ENCODE results near the gene TRPM3. TPM values are rescaled to one million over a fixed set of nuclear protein-coding genes. Genes with fewer than 3 reads are reported as not detected.

Gene TRPM3
- total RNA-seq, 1 experiment from 2014 or later, result 0.09 TPM

DNA sequence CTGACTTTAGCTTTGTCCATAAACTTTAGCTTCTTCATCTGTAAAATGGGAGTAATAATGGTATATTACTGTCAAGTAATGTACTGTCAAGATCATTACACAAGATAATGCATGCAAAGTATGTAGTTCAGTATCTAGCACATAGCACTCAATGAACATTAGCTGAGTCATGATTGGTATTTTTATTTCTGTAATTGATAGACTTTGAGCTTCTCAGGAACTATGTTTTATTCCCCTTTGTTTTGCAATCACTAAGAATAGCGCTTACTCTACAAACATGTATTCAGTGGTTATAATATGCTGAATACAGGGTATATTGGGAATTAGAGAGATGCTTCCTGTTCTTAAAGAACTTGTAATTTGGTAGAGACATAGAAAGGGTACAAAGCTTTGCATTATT is 564.6 kb downstream of the TRPM3 start:
- DNase-seq (ENCODE audit: low spot score), result no peak

DNA sequence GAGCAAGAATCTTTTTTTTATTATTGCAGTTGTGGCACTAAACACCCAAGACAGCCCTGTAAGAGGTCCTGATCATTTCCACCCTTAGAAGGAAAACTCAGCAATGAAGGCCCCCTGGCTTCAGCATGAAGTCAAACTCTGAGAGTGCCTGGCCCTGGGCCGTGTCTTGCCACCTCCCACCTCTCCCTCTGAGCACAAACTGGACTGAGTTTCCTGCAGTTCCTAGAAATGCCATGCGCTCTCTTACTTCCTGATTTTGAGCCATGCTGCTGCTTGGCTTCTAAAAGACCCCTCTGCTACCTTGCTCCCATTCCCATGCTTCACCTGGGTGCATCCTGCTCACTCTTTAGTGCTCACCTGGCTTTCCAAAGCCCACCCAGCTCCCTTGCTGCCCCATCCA is 566.5 kb downstream of the TRPM3 start:
- DNase-seq (ENCODE audit: low spot score), result no peak

GRCh38 chr9:70553707-70554673 is 567.4 kb downstream of the TRPM3 start:
- DNase-seq (ENCODE audit: low spot score), result peak; percentile 73

- no peak for DNase-seq (ENCODE audit: low spot score)
Measured at GRCh38 chr9:70552561-70552960, 568.9 kb downstream of the TRPM3 start.

GRCh38 chr9:70551801-70552200 is 569.6 kb downstream of the TRPM3 start:
- no peak for DNase-seq (ENCODE audit: low spot score)

DNA sequence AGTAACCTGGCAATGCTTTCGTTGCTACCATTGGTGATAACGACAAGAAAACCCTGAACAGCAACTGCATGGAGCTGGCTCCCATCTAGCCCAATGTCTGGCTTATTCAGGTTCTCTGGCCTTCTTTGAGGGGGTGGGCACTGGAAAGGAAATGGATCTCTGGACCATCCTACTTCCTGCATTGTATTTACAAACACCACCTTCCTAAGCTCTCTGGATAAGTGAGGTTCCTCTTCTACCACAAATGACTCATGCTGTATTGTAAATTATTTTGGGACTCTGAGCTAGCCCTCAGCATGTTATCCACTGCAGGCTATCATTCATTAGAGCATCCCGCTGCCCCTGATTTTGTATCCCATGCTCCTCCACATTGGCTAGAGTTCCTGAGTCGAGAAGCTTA is 570.0 kb downstream of the TRPM3 start:
- peak; percentile 36 for DNase-seq (ENCODE audit: low spot score)

DNA sequence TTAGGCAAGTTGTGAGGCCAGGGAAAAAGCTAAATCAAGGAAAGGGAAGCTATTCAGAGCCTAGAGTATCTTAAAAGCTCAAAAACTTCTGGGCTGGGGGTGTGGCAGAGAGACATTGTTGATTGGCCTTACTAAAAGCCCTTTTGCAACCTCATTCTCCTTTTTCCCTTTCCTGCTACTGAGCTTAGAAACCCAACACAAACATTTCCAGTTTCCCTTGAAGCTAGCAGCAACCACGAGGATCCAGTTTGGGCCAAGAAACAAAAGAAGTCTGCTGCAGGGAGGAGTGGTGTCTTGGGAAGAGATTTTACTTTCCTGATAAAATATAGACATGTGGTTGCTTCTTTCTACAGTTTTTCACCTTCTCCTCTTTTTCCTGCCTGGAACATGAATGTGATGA is 571.5 kb downstream of the TRPM3 start:
- no peak for DNase-seq (ENCODE audit: low spot score)

DNA sequence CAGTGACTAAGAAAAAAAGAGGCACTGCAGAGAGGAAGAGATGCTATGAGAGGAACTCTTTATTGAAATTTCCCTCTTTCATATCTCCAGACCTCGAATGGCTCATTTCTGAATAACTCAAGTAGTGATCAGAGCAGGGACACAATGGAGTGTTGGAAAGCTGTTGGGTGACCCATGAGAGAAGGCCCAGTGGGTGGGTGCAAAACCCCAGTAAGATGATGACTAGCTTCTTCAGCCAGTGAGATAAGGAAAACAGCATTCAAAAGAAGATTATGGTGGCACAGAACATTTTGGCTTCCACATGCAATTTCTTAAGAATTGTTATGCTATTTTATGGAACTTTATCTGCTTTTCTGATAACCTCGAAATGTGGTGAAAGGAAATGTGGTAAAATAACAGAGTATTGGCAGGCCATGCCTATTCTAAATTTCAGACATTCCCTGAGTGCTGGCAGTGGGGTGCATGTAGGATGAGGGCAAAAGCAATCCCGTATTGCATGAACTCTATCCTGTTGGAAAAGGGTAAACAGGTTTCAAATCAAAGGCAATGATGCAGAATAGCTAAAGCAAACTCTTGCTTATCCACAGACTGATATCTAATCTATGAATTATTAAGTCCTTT is 579.0 kb downstream of the TRPM3 start:
- no peak for DNase-seq (ENCODE audit: low spot score)

DNA sequence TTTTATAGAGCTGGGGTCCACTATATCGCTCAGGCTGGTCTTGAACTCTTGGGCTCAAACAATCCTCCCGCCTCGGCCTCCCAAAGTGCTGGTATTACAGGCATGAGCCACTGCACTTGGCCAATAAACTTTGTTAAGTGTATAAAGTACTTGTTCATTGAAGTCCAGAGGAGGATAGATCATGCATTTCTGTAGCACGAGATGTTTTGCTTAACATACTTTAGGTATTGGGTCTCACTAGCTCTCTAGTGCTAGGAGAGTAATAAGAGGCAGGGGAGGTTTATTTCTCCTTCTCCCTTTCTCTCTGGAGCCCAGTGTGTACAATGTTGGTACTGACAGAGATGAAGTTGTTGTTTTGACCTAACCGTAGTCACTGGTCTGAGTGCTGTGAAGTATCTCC is 581.4 kb downstream of the TRPM3 start:
- DNase-seq (ENCODE audit: low spot score), result no peak

DNA sequence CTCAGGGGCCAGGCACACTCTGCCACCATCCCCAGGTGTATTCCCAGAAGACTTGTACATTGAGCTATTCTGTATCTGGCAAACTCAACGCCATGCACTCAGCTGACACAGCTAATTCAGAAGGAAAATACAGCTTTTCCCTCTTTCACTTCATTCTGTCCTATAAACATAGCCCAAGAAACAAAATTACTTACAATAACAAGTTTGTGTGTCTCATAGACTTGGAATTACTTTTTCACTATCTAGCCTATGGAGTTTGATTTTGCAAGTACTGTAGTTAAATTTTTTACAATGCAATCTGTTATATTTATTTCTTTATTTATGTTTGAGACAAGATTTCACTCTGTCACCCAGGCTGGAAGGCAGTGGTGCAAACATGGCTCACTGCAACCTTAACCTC is 581.9 kb downstream of the TRPM3 start:
- no peak for DNase-seq (ENCODE audit: low spot score)

DNA sequence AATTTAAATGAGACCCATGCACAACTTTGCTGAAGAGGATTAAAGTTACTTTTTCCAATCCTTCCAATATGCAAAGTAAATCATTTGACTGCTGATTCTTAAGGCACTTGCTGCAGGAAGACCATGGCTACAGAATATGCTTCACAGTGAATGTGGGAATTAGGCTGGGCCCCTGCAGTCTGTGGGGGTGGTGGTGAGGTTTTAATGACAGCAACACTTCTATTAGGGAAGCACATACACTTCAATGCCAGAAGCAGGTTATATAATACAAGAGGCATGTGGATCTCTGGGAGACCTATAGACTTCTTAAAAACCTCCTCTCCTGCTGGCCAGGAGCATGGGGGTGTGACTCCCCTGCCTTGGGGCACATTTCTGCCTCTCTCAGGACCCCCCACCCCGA is 582.4 kb downstream of the TRPM3 start:
- no peak for DNase-seq (ENCODE audit: low spot score)

DNA sequence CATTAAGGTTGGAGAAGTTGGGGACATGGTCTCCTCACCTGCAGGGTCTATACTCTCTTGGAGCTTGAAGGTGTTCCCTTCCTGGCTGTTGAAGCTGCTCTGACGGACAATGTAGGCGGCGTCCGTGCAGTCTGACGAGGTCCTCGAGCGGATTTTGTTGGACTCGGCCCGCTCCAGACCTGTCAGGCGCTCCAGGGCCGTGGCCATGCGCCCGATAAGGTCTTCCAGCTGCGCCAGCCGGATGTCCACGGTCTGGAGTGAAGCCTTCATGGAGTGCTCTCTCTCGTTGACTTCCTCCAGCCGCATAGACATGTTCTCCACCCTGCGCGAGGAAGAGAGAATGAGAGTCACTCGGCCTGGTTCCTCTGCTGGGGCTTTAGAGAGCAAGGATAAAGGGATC is 584.3 kb downstream of the TRPM3 start:
- no peak for DNase-seq (ENCODE audit: low spot score)

DNA sequence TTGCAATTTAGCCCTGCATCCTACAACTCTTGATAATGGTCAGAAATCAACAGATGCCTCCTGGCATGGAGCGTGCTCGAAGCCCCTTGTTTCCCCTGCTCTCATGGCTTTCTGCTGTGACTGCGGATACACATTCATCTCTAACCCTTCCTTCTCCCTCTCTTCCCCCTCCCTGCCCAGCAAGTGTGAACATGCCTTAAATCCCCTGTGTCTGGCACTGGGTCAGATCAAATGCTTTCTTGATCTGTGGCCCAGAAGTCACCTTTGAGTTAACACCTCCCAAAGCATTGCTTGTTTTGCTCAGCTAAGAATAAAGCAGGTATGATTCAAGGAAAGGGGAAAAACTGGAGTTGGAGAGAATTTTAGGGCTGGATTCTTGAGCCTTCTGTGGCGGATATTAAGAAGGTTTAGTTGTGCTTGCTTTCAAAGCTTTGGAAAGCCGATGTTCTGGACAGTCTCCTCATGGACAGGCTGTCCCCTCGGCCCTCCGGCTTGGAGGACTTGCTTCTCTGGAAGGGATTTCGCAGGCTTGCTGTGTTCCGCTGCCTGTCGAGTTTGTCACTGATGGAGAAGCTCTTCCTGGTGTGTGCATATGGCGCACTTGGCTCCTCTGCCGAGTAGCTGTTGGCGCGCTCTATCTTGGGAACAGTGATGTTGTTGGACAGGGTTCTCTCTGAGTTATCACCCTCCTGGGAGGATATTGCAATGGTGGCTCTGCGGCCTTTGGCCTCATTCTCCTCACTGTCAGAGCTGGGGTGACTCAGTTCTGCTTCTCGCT is 585.7 kb downstream of the TRPM3 start:
- DNase-seq (ENCODE audit: low spot score), result no peak

GRCh38 chr9:70534471-70534870 is 587.0 kb downstream of the TRPM3 start:
- DNase-seq (ENCODE audit: low spot score), result no peak

- no peak for DNase-seq (ENCODE audit: low spot score)
Measured at GRCh38 chr9:70534061-70534460, 587.4 kb downstream of the TRPM3 start.

DNA sequence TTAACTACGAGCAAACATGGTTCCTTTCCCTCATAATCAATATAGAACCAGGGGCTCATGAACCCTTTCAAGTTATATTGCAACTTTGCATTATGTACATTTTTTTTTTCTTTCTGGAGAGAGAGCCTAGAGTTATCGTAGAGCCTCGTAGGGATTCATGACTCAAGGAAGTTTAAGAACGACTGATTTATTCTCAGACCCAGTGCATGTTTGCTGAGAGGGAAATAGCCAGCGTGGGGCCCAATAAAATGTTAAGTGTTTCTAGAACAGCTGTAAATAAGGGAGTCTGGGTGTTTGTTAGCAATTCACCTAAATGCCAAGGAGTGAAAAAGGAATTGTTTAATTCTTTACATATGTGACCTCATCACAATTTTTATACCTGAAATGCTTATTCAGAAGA is 587.9 kb downstream of the TRPM3 start:
- no peak for DNase-seq (ENCODE audit: low spot score)

GRCh38 chr9:70532716-70533115 is 588.7 kb downstream of the TRPM3 start:
- DNase-seq (ENCODE audit: low spot score), result no peak

DNA sequence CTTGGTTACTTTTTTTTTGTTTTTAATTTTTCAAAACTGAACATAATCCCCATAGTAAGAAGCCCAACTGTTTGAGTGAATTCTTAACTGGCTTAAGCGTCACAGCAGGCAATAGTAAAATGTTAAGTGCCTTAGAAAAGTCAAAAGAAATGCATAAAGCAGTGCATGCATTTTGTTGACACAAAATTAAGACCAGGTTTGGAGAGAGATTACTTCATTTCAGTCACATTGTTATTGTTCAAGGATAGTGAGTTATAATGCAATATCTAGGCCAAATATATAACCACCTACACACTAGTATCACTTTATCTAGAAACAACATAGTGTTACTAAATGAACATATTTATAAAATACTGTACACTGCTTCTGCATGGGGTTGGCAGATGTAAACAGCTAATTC is 590.1 kb downstream of the TRPM3 start:
- DNase-seq (ENCODE audit: low spot score), result no peak

GRCh38 chr9:70530716-70531115 is 590.7 kb downstream of the TRPM3 start:
- no peak for DNase-seq (ENCODE audit: low spot score)

DNA sequence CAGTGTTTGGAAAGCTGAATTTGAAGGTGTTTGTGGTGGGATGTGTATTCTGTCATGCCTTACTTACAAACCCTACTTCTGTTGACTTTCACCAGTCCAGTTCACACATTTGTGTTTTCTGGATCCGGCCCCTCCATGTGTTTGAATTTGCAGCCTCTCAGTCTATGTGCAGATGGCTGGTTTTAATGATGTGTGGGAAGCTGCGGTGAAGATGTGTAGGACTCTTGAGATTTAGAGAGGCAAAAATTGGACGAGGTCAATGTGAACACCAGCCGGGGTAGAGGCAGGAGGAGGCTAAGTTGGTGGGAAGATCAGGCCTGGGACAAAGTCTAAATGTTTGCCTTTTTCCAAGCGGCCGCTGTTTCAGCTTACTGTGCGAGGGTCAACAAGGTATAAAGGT is 591.6 kb downstream of the TRPM3 start:
- DNase-seq (ENCODE audit: low spot score), result no peak

DNA sequence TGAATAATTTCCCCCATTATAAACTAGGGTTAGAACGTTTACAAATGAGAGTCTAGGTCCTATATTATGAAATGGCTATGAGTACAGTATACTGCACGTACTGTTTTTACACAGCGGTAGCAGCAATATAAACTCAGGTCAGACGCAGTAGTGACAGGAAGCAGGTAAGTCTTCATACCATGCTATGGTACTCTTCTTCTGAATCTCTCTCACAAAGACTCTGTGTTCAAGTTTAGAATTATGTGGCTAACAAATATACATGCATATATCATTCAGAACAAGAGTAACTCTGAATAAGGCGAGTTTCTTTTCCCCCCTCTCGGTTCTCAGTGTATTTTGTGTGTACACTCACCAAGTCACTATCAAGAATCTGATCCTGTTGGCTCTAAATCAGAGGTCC is 592.0 kb downstream of the TRPM3 start:
- DNase-seq (ENCODE audit: low spot score), result no peak

- no peak for DNase-seq (ENCODE audit: low spot score)
Measured at GRCh38 chr9:70526902-70527301, 594.5 kb downstream of the TRPM3 start.

GRCh38 chr9:70525519-70525918 is 595.9 kb downstream of the TRPM3 start:
- DNase-seq (ENCODE audit: low spot score), result no peak

Data from A172 (cell line).